HT1080 (cell line): Measurements from ENCODE around the gene FBXO15. TPM values are rescaled to one million over a fixed set of nuclear protein-coding genes. Genes with fewer than 3 reads are reported as not detected.

Source experiments
- DNase-seq: peaks from one replicate; pipeline ENCODE4 v3.0.0-alpha.2; 2015; ENCODE audit warnings: low read depth
- total RNA-seq: library from RNA; depleted of rRNA; stranded (reverse); fragments of >200 nt; shearing (Covaris generic); gene quantifications from 2 replicates; pipeline ENCODE4 v1.2.3, GENCODE V29; 2014

The FBXO15 gene
- total RNA-seq, 1 experiment from 2014 or later, result 1.3 TPM

DNA sequence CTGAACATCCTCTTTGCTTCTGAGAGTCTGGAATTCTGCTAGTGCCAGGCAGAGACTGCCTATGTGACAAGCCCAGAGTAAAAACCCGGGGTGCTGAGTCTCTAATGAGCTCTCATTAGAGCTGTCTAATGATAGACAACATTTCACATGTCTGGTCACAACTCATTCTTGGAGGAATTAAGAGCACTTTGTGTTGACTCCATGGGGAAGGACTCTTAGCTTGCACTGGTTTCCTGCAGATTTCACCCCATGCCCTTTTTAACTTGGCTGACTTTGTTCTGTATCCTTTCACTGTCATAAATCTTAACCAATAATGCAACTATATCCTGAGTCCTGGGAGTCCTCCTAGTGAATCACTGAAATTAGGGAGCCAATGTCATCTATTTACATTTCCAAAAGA is 33.5 kb downstream of the FBXO15 start:
- DNase-seq, result no peak

DNA sequence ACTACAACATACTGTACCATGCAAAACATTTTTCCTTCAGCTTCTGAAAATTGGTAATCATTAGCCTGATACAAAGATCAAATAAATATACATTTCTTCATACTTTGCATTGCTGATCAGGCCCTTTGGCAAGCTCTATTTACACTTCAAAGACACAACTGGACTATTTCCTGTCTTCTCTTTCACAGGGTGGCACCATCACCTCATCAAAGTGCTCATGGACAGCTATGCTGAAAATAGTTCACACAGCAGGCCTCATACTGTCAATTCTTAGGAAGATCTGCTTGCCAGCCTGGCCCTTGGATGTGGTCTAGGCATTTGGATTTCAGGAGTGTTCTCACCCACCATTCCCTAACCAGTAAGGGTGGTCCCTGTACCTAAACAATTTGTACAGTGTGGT is 33.9 kb downstream of the FBXO15 start:
- no peak for DNase-seq

DNA sequence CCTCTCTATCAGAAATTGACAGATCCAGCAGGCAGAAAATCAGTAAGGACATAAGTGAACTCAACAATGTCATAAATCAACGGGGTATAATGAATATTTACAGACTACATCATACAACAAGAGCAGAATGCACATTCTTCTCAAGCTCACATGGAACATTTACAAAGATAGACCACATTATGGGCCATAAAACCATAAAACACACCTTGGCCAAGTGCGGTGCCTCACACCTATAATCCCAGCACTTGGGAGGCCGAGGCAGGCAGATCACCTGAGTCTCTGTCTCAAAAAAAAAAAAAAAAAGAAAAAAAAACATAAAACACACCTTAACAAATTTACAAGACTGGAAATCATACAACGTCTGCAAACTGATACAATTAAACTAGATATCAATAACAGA is 36.7 kb downstream of the FBXO15 start:
- no peak for DNase-seq

DNA sequence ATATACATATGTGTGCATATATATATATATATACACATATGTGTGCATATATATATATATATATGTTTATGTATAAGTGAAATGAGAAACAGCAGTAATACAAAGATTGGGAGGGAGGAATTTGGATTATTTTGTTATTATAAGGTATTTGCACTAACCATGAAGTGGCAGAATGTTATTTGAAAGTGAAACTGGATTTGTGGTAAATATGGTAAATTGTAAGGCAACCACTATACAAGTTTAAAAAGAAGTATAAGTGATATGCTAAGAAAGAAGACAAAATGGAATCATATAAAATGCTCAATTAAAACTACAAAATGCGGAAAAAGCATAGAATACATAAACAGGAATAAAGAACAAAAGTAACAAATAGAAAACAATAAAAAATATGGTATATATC is 37.5 kb downstream of the FBXO15 start:
- no peak for DNase-seq

DNA sequence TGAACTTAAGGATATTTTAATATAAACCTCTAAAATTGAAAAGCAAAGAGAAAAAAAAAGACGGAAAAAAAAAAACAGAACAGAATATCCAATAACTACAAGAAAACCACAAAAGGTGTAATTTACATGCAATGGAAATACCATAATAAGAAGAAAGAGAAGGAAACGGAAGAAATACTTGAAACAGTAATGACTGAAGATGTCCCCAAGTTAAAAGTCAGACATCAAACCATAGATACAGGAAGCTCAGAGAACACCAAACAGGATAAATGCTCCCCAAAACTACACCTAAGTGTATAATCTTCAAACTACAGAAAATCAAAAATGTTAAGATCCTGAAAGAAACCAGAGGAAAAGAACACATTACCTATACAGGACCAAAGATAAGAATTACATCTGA is 39.2 kb downstream of the FBXO15 start:
- DNase-seq, result no peak

DNA sequence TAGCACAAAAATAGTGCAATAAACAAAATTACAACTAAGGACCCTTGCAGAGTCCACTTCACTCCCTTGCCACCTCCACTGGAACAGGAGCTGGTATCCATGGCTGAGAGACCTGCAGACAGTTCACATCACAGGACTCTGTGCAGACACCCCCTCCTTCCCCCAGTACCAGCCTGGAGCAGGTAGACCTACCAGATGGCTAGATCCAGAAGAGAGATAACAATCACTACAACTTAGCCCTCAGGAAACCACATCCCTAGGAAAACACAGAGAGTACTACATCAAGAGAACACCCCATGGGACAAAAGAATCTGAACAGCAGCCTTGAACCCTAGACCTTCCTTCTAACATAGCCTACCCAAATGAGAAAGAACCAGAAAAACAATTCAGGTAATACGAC is 49.8 kb downstream of the FBXO15 start:
- no peak for DNase-seq

DNA sequence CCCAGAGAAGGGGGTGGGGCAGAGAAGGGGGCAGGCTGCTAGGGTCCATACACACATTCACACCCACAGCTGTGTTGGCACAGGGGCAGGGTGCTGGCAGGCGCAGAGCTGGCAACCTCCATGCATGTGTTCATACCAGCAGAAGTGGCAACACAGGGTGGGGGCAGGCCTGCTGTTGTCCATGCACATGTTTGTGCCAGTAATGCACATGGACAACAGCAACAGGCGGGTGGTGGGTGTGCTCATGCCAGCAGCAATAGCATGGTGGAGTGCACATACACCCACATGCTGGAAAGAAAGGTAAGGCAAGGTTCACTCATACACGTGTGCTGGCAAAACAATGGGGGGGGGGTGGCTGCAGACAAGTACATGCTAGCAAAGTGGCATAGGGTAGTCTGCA is 54.7 kb downstream of the FBXO15 start:
- DNase-seq, result no peak

DNA sequence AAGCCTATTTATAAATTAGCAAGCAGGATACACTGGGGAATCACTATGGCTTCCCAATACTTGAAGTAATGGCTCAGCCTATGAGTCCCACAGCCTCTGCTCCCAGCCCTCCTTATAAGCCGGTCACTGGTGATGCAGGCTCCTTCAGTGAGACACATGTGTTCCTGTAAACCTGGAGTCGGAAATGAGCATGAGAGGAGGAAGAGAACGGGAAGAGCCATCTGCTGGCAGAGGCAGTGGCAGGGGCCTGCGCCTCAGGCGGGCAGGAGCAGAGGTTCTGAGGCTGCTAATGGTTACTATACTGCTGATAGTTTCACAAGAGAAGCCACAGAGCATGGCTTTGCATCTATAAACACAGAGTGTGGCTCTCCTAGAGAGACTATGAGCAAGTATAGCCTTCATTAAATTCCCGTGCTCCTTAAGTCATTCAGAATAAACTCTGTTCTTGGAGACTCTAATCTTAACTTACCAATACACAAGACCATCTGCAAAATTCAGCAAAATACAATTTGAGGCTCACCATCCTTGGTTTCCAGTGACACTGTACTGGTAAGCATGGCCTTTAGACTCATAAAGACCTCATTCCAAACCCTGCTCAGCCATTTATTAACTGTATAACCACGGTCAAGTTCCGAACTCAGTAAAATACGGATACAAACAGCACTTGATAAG is 63.3 kb downstream of the FBXO15 start:
- no peak for DNase-seq

DNA sequence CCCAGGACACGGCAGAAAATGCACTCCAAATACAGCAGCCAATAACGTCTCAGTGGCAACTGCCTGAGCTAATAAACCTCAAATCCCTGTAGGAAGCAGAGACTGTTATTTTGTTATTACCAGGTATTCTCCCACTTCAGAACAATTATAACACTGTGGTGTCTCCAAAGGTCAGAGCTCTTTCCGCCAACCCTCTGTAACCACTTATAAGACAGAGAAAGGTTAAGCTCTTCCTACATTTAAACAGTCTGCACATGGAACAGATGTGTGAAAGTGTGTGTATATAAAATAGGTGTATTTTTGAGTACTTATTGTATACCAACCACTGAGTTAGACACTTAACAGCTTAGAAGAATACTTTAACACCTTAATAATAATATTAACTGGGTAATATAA is 64.1 kb downstream of the FBXO15 start:
- no peak for DNase-seq

DNA sequence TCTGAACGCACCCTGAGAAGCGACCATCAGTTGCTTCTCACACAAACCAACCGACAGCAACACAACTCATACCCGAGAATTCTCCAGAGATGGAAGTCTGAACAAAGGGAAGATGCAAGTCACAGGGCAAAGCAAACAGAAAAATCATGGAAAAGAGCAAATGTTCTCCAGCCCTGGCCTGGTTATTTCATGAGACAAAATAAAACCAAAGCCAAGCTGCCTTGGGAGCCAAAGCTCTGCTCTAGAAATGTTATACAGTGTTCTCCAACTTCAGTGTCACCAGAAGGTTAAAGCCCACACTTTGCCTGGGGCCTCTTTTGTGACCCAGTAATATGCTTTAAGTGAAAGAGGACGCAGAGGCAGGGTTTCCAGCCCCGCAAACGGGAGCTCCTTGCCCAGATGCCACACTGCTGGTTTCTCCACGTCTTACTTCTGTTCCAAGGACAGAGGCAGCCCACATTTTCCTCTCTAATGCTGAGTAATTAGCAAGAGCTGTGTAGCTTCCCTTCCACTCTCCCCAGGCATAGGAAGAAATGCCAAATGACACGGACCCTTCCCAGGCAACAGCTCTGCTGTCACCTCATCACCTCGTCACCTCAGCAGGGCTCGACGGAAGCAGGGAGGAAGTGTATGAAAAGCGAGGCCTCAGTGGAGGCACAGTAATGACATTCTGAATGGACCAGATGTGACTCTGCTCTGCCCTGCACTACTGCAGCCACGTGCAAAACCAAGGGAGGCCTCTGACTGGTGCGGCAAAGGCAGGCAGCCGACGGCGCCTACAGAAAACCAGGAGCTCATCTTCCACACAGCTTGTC is 64.7 kb downstream of the FBXO15 start:
- DNase-seq, result no peak

DNA sequence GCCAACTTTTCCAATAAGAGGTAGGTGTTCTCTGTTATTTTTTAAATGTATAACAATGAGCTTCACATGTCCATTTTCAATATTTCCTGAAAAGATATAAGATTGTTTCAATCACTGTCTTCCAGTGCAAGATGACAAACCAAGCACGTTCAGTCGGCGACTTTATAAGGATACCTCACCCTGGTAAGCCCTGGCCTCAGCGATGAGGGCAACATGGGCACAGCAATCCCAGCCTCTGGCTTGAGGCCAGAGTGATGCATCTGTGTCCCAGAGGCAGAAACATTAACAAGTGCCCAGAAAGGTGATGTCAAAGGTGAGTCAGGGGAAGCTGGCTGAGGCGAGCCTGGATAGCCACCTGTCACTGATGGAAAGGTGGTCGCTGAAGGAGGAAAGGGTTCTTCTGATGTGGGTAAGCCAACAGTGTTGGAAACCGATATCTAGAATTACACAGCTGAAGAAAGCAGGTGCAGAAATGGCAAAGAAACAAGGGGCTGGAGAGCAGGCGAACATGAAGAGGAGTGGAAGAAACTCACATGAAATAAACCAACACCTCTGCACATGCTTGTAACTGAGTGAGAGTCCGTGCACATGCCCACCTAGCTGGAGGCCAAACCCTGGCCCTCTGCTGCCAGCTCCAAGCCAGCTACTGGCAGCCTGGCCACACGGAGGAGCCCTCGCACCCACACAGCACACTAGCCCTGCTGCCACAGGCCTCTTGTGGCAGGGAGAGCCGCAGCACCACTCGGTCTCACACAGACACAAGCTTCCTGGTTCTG is 65.5 kb downstream of the FBXO15 start:
- DNase-seq, result peak; percentile 65

DNA sequence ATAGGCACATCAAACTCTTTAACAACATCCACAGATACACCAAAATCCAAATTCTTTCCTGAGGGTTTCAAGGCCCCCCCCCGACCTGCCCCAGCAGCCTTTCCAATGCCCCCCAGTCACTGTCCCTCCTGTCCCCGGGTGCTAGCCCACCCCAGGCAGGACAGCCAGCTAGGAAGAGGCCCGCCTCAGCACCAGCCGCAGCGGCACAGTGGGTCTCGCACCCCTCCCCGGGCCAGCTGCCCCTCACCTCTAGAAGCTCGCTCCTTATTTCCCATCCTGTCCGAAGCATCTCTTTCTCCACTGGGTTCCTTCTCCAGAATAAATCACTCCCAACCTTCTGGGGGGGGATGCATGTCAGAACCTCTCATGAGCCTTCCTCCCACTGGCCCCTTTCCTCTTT is 69.4 kb downstream of the FBXO15 start:
- no peak for DNase-seq

DNA sequence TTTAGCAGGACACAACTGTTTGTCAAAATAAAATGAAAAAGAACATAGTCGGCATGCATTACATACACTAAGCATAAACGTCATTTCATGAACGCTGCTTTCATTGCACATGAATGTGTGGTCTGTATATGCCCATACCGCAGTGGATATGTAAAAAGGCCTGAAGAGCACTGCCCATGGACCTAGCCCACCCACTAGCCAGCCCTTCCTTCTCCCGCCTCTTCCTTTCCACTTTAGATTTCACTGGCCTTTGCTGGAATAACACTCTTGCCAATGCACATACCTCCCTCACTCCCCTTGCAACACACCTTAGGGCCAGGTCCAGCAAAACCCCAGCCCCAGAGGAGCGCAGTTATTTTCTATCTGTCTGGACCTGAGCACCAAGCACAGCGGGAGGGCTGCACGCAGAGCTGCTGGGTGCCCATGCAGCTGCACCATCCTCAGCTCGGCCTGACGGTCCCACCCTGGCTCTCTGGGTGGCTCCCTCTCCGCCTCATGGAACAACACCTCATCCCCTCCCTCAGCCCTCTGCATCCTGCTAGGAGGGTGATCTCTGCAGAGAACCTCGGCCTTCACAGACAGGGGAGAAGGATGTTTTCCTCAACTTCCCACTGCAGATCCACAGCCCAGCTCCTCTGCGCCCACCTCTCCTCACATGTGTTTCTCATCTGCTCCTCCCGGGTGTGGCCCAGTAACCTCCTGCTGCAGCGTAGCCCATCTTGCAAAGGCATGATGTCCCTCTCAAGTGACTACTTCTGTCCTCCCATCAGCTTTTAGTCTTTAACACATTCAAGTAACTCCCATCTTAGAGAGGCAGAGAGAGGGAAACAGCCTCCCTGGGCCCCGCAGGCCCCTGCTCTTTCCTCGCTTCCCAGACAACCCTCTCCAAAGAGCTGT is 72.7 kb downstream of the FBXO15 start:
- no peak for DNase-seq

DNA sequence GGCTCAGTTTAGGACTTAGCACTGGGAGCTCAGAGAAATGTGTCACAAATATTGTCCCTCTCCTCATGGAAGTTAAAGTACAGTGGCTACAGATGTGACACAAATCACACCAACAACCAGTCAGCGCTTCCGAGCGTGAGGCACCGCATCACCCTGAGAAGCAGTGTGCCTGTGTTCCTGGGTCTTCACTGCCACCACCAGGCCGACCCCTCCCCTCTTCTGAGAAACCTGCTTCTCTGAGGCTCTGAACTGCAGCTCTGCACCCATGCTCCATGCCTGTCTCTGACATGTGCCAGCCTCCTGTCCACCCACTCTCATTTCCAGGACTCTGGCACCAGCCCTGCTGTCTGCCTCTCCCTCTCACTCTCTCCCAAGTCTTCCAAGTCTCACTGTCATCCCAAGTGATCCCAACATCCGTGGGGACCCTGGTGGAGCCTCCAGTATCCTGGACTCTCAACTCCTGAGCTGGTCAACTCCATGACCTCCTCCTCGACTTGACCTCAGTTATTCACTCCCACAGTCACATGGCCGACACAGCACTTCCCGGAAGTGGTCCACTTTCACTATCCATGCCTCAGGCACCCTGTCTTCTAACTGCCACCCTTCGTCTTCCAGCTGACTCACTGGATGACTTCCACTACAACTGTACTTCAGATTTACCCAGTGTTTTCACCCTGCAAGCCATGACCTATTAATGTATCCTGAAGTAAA is 73.5 kb downstream of the FBXO15 start:
- DNase-seq, result peak; percentile 17

DNA sequence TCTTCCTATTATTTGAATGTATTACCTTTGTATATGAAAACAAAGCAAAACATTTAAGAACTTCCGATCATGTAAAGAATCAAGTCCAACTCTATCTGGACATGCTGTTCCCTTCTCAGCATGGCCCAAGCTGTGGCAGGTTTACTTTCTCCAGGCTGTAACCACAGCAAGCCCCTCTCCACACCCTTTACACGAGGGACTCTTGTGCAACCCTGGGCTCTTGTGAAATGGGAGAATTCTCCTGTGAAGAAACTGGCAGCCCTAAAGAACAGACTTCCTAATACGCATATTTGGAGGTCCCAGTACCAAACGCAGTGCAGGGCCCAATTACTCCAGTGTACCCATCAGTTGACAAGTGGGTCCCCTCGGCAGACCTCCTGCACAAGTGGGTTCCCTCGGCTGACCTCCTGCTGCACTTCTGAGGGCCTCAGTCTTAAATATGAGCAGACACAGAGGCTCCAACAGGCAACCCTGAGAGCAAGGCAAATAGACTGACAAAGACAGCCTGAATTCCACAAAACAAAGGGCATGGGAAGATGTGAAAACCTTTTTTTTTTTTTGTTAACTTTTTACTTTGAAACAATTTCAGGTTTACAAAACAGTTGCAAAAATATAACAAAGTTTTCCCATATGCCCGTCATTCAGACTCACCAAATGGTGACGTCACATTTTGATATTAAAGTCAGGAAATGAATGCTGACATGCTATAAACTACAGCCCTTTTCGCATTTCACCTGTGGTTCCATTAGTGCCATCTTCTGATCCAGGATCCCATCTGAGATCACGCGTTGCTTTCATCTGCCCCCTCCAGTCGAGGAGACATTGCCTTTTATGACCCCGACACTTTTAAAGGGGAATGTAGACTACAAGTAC is 78.2 kb downstream of the FBXO15 start:
- DNase-seq, result no peak

DNA sequence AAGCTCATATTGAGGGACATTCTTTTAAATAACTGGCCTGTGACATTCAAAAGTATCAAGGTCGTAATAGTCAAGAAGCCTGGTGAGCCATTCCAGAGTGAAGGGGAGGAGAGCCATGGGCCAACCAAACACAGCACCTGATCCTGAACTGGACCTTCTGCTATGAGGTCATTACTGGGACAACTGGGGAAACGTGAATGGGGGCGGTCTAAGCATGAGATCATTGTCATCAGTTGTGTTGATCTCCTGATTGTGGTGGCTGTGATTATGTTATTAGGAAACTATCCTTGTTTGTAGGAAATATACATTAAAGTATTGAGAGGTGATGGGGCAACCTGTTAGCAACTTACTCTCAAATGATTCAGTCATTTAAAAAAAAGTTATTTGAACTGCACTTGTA is 79.3 kb downstream of the FBXO15 start:
- no peak for DNase-seq

DNA sequence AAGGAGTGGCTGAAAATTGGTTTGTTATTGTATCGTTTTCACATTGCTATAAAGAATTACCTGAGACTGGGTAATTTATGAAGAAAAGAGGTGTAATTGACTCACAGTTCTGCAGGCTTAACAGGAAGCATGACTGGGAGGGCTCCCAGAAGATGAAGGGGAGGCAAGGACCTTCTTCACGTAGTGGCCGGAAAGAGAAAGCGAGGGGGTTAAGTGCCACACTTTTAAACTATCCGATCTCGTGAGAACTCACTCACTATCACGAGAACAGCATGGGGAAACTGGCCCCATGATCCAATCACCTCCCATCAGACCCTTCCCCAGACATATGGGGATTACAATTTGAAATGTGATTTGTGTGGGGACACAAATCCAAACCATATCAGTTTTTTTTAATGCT is 81.6 kb downstream of the FBXO15 start:
- DNase-seq, result peak; percentile 10

DNA sequence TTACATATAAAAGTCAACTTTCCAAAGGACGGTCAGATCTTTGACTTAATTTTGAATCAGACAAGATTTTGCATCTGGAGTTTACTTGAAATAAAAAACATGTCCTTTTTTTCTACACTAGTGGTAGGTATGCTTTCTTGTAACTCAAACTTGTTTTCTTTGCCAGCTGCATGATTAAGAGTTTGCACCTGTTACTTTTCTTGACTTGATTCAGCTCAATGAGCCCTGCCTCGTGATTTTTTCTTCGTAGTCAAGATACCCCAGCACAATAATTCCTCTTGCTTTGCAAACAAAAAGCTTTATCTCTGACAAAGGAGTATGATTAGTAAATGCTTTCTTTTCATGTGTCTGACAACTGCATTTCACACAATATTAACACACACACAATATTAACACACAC is 82.3 kb downstream of the FBXO15 start:
- DNase-seq, result no peak

DNA sequence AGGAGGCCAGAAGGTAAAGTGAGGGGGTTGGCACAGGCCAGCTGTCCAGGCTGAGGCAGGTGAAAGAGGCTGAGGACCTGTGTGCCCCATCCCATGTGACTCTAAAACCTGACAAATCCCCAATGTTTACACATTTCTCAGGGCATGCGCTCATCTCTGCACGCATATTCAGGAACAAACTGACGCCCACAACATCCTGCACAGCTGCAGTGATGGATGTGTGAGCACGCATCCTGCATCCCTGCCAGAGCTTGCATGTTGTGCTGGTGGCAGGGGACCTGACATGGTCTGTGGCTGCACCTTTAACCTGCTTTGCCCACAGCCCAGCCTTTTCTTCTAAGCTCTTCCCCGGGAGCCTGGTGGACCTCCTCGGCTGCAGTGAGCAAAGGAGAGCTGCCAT is 83.1 kb downstream of the FBXO15 start:
- no peak for DNase-seq

DNA sequence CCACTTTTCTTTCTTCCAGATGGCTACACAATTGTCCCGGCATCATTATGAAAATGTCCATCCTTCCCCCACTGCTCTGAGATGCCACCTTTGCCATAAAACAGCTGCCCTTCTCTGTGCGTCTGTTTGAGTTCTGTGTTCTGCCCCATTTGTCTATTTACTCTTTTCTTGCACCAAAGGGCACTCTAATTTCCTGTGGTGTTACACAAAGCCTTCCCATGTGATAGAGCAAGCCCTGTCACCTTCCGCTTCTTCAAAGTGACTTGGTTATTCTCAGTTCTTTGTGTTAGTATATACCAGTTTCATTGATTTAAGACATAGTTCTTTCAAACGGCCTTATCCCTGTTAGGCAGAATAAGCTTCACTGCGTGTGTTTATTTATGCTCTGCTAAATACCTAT is 84.1 kb downstream of the FBXO15 start:
- no peak for DNase-seq
